HepG2 (cell line): ENCODE results near the gene GFER. TPM values are rescaled to one million over a fixed set of nuclear protein-coding genes. Genes with fewer than 3 reads are reported as not detected.
A peak's percentile ranks its signal among the peaks of the same experiment; 100 is the strongest.

Source experiments
- ASH2L ChIP-seq: fragments of 300-600, 200-600 bp; sonication (generic); IDR thresholded peaks from 2 replicates; pipeline ENCODE4 v1.7.0; 2017; ENCODE audit warnings: low read depth, mild to moderate bottlenecking, moderate library complexity, mixed read lengths, low read length; ENCODE audit not compliant: insufficient read length
- ATF7 ChIP-seq, 2 experiments: fragments of 450-650 bp in 1 of 2; sonication (generic) in 1 of 2; formaldehyde crosslinking in 1 of 2; IDR thresholded peaks; 2 replicates each; pipeline versions ENCODE4 v1.4.0 to v1.6.1; 2016 to 2020; ENCODE audit warnings: antibody characterized with exemption in 1 of 2, mild to moderate bottlenecking in 1 of 2, missing genetic modification reagents in 1 of 2
- CEBPB ChIP-seq: IDR thresholded peaks from 2 replicates; pipeline ENCODE4 v1.6.1; 2011; ENCODE audit warnings: low read depth, low read length, improper control_type of control experiment, borderline replicate concordance
- CREM ChIP-seq, 2 experiments: sonication (generic) in 1 of 2; formaldehyde crosslinking in 1 of 2; IDR thresholded peaks; 2 replicates each; pipeline versions ENCODE4 v1.4.0 to v1.6.1; 2016 to 2020; ENCODE audit warnings: antibody characterized with exemption in 1 of 2, mild to moderate bottlenecking in 1 of 2, missing genetic modification reagents in 1 of 2
- JARID2 ChIP-seq: sonication (generic); formaldehyde crosslinking; IDR thresholded peaks from 2 replicates; pipeline ENCODE4 v1.8.1; 2023; ENCODE audit warnings: missing genetic modification reagents, inconsistent platforms; ENCODE audit not compliant: insufficient replicate concordance
- KMT2A ChIP-seq: sonication (generic); formaldehyde crosslinking; IDR thresholded peaks from 2 replicates; pipeline ENCODE4 v1.4.0; 2020; ENCODE audit warnings: missing genetic modification reagents
- ZFY ChIP-seq: sonication (generic); formaldehyde crosslinking; IDR thresholded peaks from 2 replicates; pipeline ENCODE4 v1.4.0; 2020; ENCODE audit warnings: missing genetic modification reagents
- ZNF414 ChIP-seq: sonication (generic); formaldehyde crosslinking; IDR thresholded peaks from 2 replicates; pipeline ENCODE4 v1.5.0; 2020; ENCODE audit warnings: missing genetic modification reagents
- ZNF546 ChIP-seq: sonication (generic); formaldehyde crosslinking; conservative IDR thresholded peaks from 2 replicates; pipeline ENCODE4 v1.8.1; 2023; ENCODE audit warnings: mild to moderate bottlenecking, missing genetic modification reagents
- ZNF615 ChIP-seq: sonication (generic); formaldehyde crosslinking; IDR thresholded peaks from 2 replicates; pipeline ENCODE4 v1.5.0; 2020; ENCODE audit warnings: mild to moderate bottlenecking, missing genetic modification reagents, borderline replicate concordance
- polyA plus RNA-seq, 8 experiments: library from polyadenylated mRNA; depleted of rRNA in 3 of 8; stranded (reverse) in 7 of 8; unstranded in 1 of 8; fragments of >200 nt; fragmentation: Illumina TruSeq in 4 of 8; extraction: Trizol in 4 of 8; gene quantifications; 2 replicates each; pipeline versions ENCODE4 v1.2.1 to v1.2.3, GENCODE V29; 2011 to 2016; ENCODE audit warnings: low read depth in 4 of 8, missing spikeins in 1 of 8, mixed read lengths in 1 of 8; ENCODE audit not compliant: insufficient read depth in 1 of 8
- total RNA-seq, 5 experiments: library from RNA; depleted of rRNA; stranded (reverse); fragments of >200 nt; fragmentation: Illumina TruSeq; extraction: Trizol; gene quantifications; 2 replicates each; pipeline ENCODE4 v1.2.3, GENCODE V29; 2016; ENCODE audit warnings: low read depth in 1 of 5
- TF ChIP-seq, protein P1 (sequence below): sonication (generic); formaldehyde crosslinking; IDR thresholded peaks from 2 replicates; pipeline ENCODE4 v1.5.0; 2020; ENCODE audit warnings: mild to moderate bottlenecking, missing genetic modification reagents, moderate library complexity
- TF ChIP-seq, protein P2 (sequence below), 2 experiments: fragments of 450-650 bp in 1 of 2; sonication (generic) in 1 of 2; formaldehyde crosslinking in 1 of 2; IDR thresholded peaks; 2 replicates each; pipeline versions ENCODE4 v1.6.1 to v1.8.0; 2016 to 2022; ENCODE audit warnings: antibody characterized with exemption in 1 of 2, mild to moderate bottlenecking in 1 of 2, missing genetic modification reagents in 1 of 2
- TF ChIP-seq, protein P3 (sequence below): sonication (generic); formaldehyde crosslinking; IDR thresholded peaks from 2 replicates; pipeline ENCODE4 v1.8.0; 2022; ENCODE audit warnings: missing genetic modification reagents, mild to moderate bottlenecking, inconsistent platforms, borderline replicate concordance

GFER gene
- total and polyA plus RNA-seq, 2 of the 13 experiments (the other 11 are each of a cell fraction or from before 2014, with no cell fraction given): 28.6 to 71.7 TPM

DNA sequence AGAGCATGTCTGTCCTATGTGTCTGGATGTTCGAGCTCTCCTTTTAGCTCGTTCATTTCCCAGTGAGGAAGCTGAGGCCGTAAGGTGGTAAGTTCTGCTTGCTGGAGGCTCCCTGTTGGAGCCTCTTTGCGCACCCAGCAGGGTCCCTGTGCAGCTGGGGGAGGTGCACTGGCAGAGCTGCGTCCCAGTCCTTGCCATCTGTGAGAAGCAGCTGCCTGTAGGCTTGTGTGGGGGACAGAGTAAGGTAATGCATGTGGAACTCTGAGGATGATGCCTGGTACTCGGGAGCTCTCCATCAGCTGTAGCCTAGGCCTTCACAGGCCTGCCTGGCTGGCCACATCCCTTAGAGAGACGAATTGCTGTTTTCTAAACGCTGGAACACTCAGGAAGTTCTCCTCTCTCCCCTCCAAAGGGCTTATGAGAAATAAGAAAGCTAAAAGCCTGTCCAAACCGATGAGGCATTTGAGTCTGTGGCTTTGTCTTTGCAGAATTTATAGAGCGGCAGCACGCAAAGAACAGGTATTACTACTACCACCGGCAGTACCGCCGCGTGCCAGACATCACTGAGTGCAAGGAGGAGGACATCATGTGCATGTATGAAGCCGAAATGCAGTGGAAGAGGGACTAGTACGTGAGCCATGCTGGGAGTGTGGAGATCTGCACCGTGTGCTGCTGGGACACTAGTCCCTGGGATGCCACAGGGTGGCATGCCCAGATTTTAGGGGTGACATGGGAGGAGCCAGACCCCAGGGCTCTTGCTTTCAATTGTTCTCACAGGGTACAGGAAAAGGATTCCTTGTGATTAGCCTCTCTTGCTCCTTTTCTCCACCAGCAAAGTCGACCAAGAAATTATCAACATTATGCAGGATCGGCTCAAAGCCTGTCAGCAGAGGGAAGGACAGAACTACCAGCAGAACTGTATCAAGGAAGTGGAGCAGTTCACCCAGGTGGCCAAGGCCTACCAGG, 23.0 kb upstream of the GFER start (continued):
- TF ChIP-seq, protein P1, sequence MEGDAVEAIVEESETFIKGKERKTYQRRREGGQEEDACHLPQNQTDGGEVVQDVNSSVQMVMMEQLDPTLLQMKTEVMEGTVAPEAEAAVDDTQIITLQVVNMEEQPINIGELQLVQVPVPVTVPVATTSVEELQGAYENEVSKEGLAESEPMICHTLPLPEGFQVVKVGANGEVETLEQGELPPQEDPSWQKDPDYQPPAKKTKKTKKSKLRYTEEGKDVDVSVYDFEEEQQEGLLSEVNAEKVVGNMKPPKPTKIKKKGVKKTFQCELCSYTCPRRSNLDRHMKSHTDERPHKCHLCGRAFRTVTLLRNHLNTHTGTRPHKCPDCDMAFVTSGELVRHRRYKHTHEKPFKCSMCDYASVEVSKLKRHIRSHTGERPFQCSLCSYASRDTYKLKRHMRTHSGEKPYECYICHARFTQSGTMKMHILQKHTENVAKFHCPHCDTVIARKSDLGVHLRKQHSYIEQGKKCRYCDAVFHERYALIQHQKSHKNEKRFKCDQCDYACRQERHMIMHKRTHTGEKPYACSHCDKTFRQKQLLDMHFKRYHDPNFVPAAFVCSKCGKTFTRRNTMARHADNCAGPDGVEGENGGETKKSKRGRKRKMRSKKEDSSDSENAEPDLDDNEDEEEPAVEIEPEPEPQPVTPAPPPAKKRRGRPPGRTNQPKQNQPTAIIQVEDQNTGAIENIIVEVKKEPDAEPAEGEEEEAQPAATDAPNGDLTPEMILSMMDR (CRISPR knock-in tag): no peak
- TF ChIP-seq JARID2 (CRISPR knock-in tag) (no peak), ASH2L (peak; percentile 26), KMT2A (no peak), CEBPB (no peak), ZNF546 (CRISPR knock-in tag) (no peak), ZNF615 (CRISPR knock-in tag) (no peak), ZFY (CRISPR knock-in tag) (peak; percentile 39; the same call in 1 of the 2 replicates), ATF7 (IDR thresholded peaks at IDR 0.05) (no peak), ATF7 (CRISPR knock-in tag; IDR thresholded peaks at IDR 0.05) (no peak), CREM (IDR thresholded peaks at IDR 0.05) (no peak), CREM (CRISPR knock-in tag; IDR thresholded peaks at IDR 0.05) (no peak), ZNF414 (CRISPR knock-in tag) (no peak)
- TF ChIP-seq, protein P2, sequence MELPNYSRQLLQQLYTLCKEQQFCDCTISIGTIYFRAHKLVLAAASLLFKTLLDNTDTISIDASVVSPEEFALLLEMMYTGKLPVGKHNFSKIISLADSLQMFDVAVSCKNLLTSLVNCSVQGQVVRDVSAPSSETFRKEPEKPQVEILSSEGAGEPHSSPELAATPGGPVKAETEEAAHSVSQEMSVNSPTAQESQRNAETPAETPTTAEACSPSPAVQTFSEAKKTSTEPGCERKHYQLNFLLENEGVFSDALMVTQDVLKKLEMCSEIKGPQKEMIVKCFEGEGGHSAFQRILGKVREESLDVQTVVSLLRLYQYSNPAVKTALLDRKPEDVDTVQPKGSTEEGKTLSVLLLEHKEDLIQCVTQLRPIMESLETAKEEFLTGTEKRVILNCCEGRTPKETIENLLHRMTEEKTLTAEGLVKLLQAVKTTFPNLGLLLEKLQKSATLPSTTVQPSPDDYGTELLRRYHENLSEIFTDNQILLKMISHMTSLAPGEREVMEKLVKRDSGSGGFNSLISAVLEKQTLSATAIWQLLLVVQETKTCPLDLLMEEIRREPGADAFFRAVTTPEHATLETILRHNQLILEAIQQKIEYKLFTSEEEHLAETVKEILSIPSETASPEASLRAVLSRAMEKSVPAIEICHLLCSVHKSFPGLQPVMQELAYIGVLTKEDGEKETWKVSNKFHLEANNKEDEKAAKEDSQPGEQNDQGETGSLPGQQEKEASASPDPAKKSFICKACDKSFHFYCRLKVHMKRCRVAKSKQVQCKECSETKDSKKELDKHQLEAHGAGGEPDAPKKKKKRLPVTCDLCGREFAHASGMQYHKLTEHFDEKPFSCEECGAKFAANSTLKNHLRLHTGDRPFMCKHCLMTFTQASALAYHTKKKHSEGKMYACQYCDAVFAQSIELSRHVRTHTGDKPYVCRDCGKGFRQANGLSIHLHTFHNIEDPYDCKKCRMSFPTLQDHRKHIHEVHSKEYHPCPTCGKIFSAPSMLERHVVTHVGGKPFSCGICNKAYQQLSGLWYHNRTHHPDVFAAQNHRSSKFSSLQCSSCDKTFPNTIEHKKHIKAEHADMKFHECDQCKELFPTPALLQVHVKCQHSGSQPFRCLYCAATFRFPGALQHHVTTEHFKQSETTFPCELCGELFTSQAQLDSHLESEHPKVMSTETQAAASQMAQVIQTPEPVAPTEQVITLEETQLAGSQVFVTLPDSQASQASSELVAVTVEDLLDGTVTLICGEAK (IDR thresholded peaks at IDR 0.05): no peak
- TF ChIP-seq, protein P2 (CRISPR knock-in tag; IDR thresholded peaks at IDR 0.05): no peak
- TF ChIP-seq, protein P3, sequence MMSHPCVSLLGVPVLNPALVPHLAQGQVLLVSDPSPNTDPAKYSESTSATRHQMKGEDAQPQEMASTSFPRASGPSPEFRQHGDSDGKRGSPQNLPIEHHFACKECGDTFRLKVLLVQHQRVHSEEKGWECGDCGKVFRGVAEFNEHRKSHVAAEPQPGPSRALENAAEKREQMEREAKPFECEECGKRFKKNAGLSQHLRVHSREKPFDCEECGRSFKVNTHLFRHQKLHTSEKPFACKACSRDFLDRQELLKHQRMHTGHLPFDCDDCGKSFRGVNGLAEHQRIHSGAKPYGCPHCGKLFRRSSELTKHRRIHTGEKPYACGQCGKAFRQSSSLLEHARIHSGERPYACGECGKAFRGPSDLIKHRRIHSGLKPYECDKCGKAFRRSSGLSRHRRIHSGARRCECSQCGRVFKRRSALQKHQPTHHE (CRISPR knock-in tag): no peak
